ENCODE measurements around the gene RPL3. TPM values are rescaled to one million over a fixed set of nuclear protein-coding genes. Genes with fewer than 3 reads are reported as not detected.
A peak's percentile ranks its signal among the peaks of the same experiment; 100 is the strongest.
"Not testable (repeated sequence)": the region's sequence is repeated elsewhere in the genome, so short reads cannot be mapped to it uniquely, and the experiment has no call there.

RPL3 gene
- polyA plus RNA-seq, 3 donors from 2014 or later: 1,935 to 2,618 (median 1,953) TPM

DNA sequence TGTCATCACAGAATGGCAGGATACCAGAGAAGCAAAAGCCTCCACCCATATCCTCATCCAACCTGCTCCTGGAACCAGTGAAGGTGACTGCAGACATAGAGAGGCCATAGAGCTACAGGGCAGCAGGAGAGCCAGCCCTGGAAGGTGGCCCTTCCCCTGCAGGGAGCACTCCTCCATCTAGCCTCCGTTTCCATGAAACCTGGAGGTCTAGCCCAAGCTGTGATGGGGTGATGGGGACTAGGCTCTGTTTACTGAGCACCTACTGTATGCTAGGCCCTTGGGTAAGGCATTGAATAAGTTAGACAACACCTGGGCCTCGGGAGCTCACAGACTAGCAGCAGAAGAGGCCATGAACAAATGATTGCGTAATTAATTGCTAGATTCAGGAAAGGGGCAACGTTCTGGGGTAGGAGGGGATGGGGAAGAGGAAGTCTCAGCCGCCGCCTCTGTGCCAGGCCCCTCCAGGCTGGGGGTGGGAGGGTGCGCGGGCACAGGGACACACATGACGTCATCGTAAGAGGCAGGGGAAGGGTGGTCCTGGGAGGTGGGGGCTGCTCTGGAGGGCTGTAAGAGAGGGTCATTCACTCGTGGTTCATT lies 29.6 kb upstream of the RPL3 start:
- Mint-ChIP-seq H3K4me3 (peak overlapping the region; percentile 85 to 94 (median 89)), H3K27me3 (ENCODE audit: low read depth in 3 of 3) (peaks cover 10 to 24% (median 13%) of the 10 kb centered on the region in 3 donors), H3K9me3 (no peaks in the 10 kb centered on the region), H3K36me3 (no peaks in the 10 kb centered on the region), H3K4me1 (peaks cover 26 to 34% of the 10 kb centered on the region in 2 donors), H3K27ac (peak overlapping the region; percentile 78 to 90 (median 86))
- no peak for DNase-seq

- H3K27ac Mint-ChIP-seq: no peak overlapping the region
- H3K27me3 Mint-ChIP-seq (ENCODE audit: low read depth in 3 of 3): peaks cover 3 to 11% (median 3%) of the 10 kb centered on the region in 3 donors
- no peak for DNase-seq
- no peaks in the 10 kb centered on the region for H3K36me3 Mint-ChIP-seq
- H3K4me1 Mint-ChIP-seq: peaks cover 12 to 15% of the 10 kb centered on the region in 2 donors
- H3K4me3 Mint-ChIP-seq: no peak overlapping the region
- no peaks in the 10 kb centered on the region for H3K9me3 Mint-ChIP-seq
Measured at GRCh38 chr22:39345231-39345630, 25.8 kb upstream of the RPL3 start.

DNA sequence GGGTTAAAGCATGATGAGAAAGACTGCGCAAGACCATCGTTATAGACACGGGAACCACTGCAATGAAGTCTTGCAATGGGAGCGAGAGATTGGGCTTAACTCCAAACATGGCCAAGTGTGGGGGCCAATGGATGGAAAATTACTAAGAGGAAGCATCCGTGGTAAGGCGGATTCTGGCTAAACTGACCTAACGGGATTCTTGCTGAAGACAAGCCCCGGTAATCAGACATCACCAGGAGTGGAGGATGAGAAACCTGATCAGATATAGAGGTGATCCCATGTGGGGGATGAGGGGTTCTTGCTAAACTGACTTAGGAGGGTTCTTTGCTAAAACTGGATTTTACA lies 24.6 kb upstream of the RPL3 start:
- peaks cover under 1 to 5% (median 2%) of the 10 kb centered on the region in 3 donors for H3K27me3 Mint-ChIP-seq (ENCODE audit: low read depth in 3 of 3)
- peak overlapping the region in 1 of 5 donors; percentile 13 for H3K4me3 Mint-ChIP-seq
- DNase-seq: no peak
- no peaks in the 10 kb centered on the region for H3K36me3 Mint-ChIP-seq
- H3K9me3 Mint-ChIP-seq: no peaks in the 10 kb centered on the region
- no peak overlapping the region for H3K27ac Mint-ChIP-seq
- peaks cover 7 to 9% of the 10 kb centered on the region in 2 donors for H3K4me1 Mint-ChIP-seq

GRCh38 chr22:39343259-39344045 lies 24.0 kb upstream of the RPL3 start:
- Mint-ChIP-seq H3K27ac (no peak overlapping the region), H3K9me3 (no peaks in the 10 kb centered on the region), H3K4me1 (peaks cover 4 to 6% of the 10 kb centered on the region in 2 donors), H3K27me3 (ENCODE audit: low read depth in 3 of 3) (peaks cover 0 to 5% (median 2%) of the 10 kb centered on the region in 3 donors), H3K4me3 (peak overlapping the region in 1 of 5 donors; percentile 13), H3K36me3 (no peaks in the 10 kb centered on the region)
- peak; percentile 42 to 55 (median 47) for DNase-seq

DNA sequence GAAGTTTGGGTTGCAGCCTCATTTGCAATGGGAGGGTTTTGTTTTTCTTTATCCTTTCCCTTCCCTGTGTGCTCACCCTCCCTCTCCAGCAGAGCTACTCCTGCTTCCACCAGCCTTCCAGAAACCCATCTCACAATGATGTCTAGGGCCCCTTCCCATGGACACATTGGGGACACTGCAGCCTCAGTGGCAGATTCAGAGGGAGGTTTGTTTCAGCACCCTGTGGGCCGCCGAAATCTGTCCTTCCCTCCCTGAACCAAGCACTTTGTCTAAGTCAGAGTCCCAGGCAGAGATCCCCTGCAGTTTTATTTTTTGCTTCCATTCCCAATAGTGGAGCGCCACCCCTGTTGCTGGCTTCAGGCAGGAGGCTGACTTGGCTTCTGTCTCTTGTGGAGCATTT lies 21.8 kb upstream of the RPL3 start:
- Mint-ChIP-seq H3K36me3 (no peaks in the 10 kb centered on the region), H3K9me3 (no peaks in the 10 kb centered on the region), H3K27ac (no peak overlapping the region), H3K27me3 (ENCODE audit: low read depth in 3 of 3) (peaks cover 0 to 7% (median 2%) of the 10 kb centered on the region in 3 donors), H3K4me3 (no peak overlapping the region), H3K4me1 (peaks cover 4 to 6% of the 10 kb centered on the region in 2 donors)
- DNase-seq: no peak

DNA sequence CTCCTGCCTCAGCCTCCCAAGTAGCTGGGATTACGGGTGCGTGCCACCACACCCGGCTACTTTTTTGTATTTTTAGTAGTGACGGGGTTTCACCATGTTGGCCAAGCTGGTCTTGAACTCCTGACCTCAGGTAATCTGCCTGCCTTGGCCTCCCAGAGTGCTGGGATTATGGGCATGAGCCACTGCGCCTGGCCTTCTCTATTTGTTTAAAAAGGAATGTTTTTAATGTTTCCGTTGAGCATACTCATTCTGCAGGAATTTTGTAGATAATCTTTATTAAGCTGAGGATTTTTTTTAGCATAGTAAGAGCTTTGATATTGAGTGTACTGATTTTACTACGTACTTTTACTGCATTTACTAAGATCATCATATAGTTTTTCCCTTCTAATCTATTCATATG lies 20.4 kb upstream of the RPL3 start:
- not testable (repeated sequence) for H3K27me3 Mint-ChIP-seq (ENCODE audit: low read depth in 3 of 3); H3K4me3 Mint-ChIP-seq; H3K9me3 Mint-ChIP-seq; H3K36me3 Mint-ChIP-seq; DNase-seq; H3K4me1 Mint-ChIP-seq; H3K27ac Mint-ChIP-seq

DNA sequence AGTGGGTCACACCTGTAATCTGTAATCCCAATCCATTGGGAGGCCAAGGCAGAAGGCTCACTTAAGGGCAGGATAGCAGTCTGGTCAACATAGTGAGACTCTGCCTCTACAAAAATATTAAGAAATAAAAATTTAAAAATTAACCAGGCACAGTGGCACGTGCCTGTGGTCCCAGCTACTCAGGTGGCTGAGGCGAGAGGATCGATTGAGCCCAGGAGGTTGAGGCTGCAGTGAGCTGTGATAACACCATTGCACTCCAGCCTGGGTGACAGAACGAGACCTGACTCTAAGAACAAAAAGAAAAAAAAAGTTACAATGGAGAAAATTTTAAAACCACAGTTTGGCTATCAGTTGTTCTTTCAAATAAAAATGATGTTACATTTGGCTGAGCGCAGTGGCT lies 17.0 kb upstream of the RPL3 start:
- no peak overlapping the region for H3K27ac Mint-ChIP-seq
- no peaks in the 10 kb centered on the region for H3K4me1 Mint-ChIP-seq
- no peak overlapping the region for H3K4me3 Mint-ChIP-seq
- peaks cover 0 to 7% (median 2%) of the 10 kb centered on the region in 3 donors for H3K27me3 Mint-ChIP-seq (ENCODE audit: low read depth in 3 of 3)
- no peak for DNase-seq
- H3K9me3 Mint-ChIP-seq: no peaks in the 10 kb centered on the region
- H3K36me3 Mint-ChIP-seq: no peaks in the 10 kb centered on the region

GRCh38 chr22:39332441-39333064 lies 13.1 kb upstream of the RPL3 start:
- Mint-ChIP-seq H3K4me1 (no peaks in the 10 kb centered on the region), H3K9me3 (no peaks in the 10 kb centered on the region), H3K4me3 (no peak overlapping the region), H3K27me3 (ENCODE audit: low read depth in 3 of 3) (peaks cover 0 to under 1% (median 0%) of the 10 kb centered on the region in 3 donors), H3K36me3 (no peaks in the 10 kb centered on the region), H3K27ac (no peak overlapping the region)
- DNase-seq: no peak

GRCh38 chr22:39330553-39330952 lies 11.1 kb upstream of the RPL3 start:
- not testable (repeated sequence) for H3K9me3 Mint-ChIP-seq; H3K27ac Mint-ChIP-seq; H3K4me3 Mint-ChIP-seq; H3K27me3 Mint-ChIP-seq (ENCODE audit: low read depth in 3 of 3); DNase-seq; H3K36me3 Mint-ChIP-seq; H3K4me1 Mint-ChIP-seq

GRCh38 chr22:39327995-39328754 lies 8.8 kb upstream of the RPL3 start:
- Mint-ChIP-seq H3K36me3 (no peaks in the 10 kb centered on the region), H3K9me3 (no peaks in the 10 kb centered on the region), H3K27me3 (ENCODE audit: low read depth in 3 of 3) (peaks cover 0 to 3% (median 0%) of the 10 kb centered on the region in 3 donors), H3K4me3 (no peak overlapping the region), H3K4me1 (no peaks in the 10 kb centered on the region), H3K27ac (no peak overlapping the region)
- DNase-seq: no peak

DNA sequence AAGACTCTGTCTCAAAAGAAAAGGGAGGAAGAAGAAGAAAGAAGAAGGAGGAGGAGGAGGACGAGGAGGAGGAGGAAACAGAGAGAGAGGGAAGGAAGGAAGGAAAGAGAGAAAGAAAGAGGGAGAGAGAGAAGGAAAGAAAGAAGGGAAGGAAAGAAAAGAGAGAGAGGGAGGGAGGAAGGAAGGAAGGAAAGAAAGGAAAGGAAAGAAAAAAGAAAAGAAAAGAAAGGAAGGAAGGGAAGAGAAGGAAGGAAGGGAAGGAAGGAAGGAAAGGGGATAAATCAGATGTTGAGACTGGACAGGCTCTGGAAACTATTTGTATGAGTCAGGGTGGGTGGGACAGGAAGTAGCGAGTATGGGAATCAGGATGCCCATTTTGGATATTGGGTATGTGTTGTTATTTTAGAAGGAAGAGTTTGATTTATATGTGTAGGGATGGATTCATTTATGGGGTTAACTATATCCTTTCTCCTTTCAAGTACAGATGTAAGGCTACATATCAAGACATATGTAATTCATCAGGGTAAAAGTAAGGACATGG lies 6.0 kb upstream of the RPL3 start:
- no peak overlapping the region for H3K4me3 Mint-ChIP-seq
- peaks cover 3 to 9% of the 10 kb centered on the region in 2 donors for H3K4me1 Mint-ChIP-seq
- H3K9me3 Mint-ChIP-seq: no peaks in the 10 kb centered on the region
- H3K27ac Mint-ChIP-seq: no peak overlapping the region
- H3K36me3 Mint-ChIP-seq: no peaks in the 10 kb centered on the region
- DNase-seq: no peak
- H3K27me3 Mint-ChIP-seq (ENCODE audit: low read depth in 3 of 3): peaks cover 0 to 4% (median 3%) of the 10 kb centered on the region in 3 donors

GRCh38 chr22:39320616-39321029 lies 1.2 kb upstream of the RPL3 start:
- Mint-ChIP-seq H3K4me1 (peaks cover 47 to 57% of the 10 kb centered on the region in 2 donors), H3K4me3 (peak overlapping the region; percentile 75 to 100 (median 77)), H3K36me3 (peaks cover 8 to 26% (median 10%) of the 10 kb centered on the region in 3 donors), H3K27ac (peak overlapping the region; percentile 31 to 97 (median 86)), H3K27me3 (ENCODE audit: low read depth in 3 of 3) (peaks cover 17 to 21% (median 20%) of the 10 kb centered on the region in 3 donors)
- not testable (repeated sequence) for H3K9me3 Mint-ChIP-seq, DNase-seq

GRCh38 chr22:39318507-39319283 lies 728 bp downstream of the RPL3 start:
- peak overlapping the region; percentile 94 to 100 (median 99) for H3K4me3 Mint-ChIP-seq
- H3K27ac Mint-ChIP-seq: peak overlapping the region; percentile 92 to 98 (median 97)
- peaks cover 13 to 42% (median 16%) of the 10 kb centered on the region in 3 donors for H3K36me3 Mint-ChIP-seq
- DNase-seq: no peak
- H3K27me3 Mint-ChIP-seq (ENCODE audit: low read depth in 3 of 3): peaks cover 20 to 21% (median 21%) of the 10 kb centered on the region in 3 donors
- H3K9me3 Mint-ChIP-seq: no peaks in the 10 kb centered on the region
- H3K4me1 Mint-ChIP-seq: peaks cover 55 to 68% of the 10 kb centered on the region in 2 donors

Data from immature natural killer cell (primary cell).